Activated CD4-positive, alpha-beta memory T cell treated with anti-CD3 and anti-CD28 coated beads, Interleukin-2, amount 10 ng/mL, durations not matched to agents 7 days and 5 days (primary cell): ENCODE results near the gene SEC23A. TPM values are rescaled to one million over a fixed set of nuclear protein-coding genes. Genes with fewer than 3 reads are reported as not detected.
"Not testable (repeated sequence)": the region's sequence is repeated elsewhere in the genome, so short reads cannot be mapped to it uniquely, and the experiment has no call there.

ENCODE experiments used
- CTCF ChIA-PET: fragments of 350-600 bp; sonication (Branson Sonifier 250); formaldehyde crosslinking; loops from one replicate; lab custom pipeline; 2021; ENCODE audit warnings: antibody characterized with exemption, inconsistent platforms; lab: Charles Lee
- POLR2A ChIA-PET: fragments of 350-600 bp; sonication (Branson Sonifier 250); formaldehyde crosslinking; loops from one replicate; lab custom pipeline; 2021; ENCODE audit warnings: antibody characterized with exemption; lab: Charles Lee
- DNase-seq: peaks from one replicate; pipeline ENCODE4 v3.0.0-alpha.2; 2020
- H3K27ac Mint-ChIP-seq: one replicate; pipeline ENCODE4 v1.8.0; 2021; ENCODE audit warnings: mild to moderate bottlenecking, mixed read lengths
- H3K27me3 Mint-ChIP-seq: one replicate; pipeline ENCODE4 v1.8.0; 2021; ENCODE audit warnings: mixed read lengths
- H3K36me3 Mint-ChIP-seq: one replicate; pipeline ENCODE4 v1.8.0; 2021; ENCODE audit warnings: low read depth, mixed read lengths
- H3K4me1 Mint-ChIP-seq: one replicate; pipeline ENCODE4 v1.8.0; 2021; ENCODE audit warnings: mixed read lengths
- H3K4me3 Mint-ChIP-seq: one replicate; pipeline ENCODE4 v1.8.0; 2021; ENCODE audit warnings: mild to moderate bottlenecking, mixed read lengths
- H3K9me3 Mint-ChIP-seq: one replicate; pipeline ENCODE4 v1.8.0; 2021; ENCODE audit warnings: mixed read lengths
- total RNA-seq, 2 experiments: library from RNA; stranded (reverse); gene quantifications; one replicate each; pipeline ENCODE4 v1.2.3, GENCODE V29; 2021

The SEC23A gene
- total RNA-seq, 2 experiments from 2014 or later: 59.7 to 69.0 TPM

DNA sequence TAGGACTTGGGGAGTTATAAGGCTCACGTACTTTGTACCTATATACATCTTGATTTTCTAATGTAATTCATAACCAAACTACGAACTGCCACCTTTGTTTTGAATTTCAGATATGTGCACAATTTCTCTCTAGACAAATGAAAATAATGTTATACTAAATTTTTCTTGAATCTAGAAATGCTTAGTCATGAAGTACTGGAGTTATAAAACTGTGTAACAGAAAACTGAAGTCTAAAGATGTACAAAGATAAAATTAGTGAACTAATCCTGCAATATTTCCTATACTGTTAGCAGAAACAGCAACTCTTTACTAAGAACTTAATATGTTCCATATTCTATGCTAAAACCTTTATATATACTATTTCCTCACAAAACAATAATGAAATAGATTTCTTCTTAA lies 15.5 kb downstream of the SEC23A start:
- no peak for DNase-seq
- Mint-ChIP-seq H3K9me3 (no peaks in the 10 kb centered on the region), H3K27me3 (no peaks in the 10 kb centered on the region), H3K4me3 (no peak overlapping the region), H3K36me3 (peaks cover 76% of the 10 kb centered on the region), H3K4me1 (peaks cover 19% of the 10 kb centered on the region), H3K27ac (no peak overlapping the region)
- POLR2A ChIA-PET: no interaction called here
- CTCF ChIA-PET: no interaction called here

DNA sequence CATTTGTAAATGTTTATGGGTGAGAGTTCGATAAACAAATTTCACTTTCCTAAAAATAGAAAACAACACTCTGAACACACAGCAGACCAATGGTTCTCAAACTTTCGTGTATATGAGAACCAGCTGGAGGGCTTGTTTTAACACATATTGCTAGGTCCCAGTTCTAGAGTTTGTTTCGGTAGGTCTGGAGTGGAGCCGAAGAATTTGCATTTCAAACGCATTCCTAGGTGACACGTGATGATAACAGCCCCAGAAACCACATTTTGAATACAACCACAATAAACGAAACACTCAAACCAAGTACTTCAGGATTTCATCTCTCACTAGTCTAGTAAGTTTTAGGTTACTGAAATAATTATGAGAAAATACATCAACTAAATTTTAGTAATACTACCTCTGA lies 17.1 kb downstream of the SEC23A start:
- Mint-ChIP-seq H3K9me3 (no peaks in the 10 kb centered on the region), H3K27ac (no peak overlapping the region), H3K4me1 (peaks cover 9% of the 10 kb centered on the region), H3K27me3 (no peaks in the 10 kb centered on the region), H3K4me3 (no peak overlapping the region), H3K36me3 (peaks cover 70% of the 10 kb centered on the region)
- CTCF ChIA-PET: no interaction called here
- POLR2A ChIA-PET: no interaction called here
- no peak for DNase-seq

DNA sequence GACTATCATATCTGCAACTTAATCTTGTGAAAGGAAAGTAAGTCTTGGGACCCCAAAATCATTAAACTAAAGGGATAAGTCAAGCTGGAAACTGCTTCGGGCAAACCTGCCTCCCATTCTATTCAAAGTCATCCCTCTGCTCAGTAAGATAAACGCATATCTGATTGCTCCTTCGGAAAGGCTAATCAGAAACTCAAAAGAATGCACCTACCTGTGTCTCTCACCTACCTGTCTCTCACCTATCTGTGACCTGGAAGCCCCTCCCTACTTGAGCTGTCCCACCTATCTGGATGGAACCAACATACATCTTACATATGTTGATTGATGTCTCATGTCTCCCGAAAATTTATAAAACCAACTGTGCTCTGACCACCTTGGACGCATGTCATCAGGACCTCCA lies 19.9 kb downstream of the SEC23A start:
- Mint-ChIP-seq H3K27ac (no peak overlapping the region), H3K9me3 (no peaks in the 10 kb centered on the region)

DNA sequence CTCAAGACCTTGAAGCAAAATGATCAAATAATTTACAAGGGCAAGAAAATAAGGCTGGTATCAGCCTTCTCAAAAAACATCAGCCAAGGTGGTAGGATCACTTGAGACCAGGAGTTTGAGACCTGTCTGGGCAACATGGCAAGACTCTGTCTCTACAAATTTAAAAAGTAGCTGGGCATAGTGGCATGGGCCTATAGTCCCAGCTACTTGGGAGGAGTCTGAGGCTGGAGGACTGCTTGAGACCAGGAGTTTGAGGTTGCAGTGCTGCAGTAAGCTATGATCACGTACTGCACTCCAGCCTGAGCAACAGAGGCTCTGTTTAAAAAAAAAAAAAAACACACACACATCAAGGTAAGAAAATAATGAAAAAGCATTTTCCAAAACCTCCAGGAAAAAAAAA lies 22.1 kb downstream of the SEC23A start:
- H3K27ac Mint-ChIP-seq: no peak overlapping the region
- peaks cover 54% of the 10 kb centered on the region for H3K36me3 Mint-ChIP-seq

More for the DNA sequence above, 19.9 kb downstream of the SEC23A start:
- ChIA-PET CTCF (no interaction called here), POLR2A (no interaction called here)
- DNase-seq: no peak
- H3K27me3 Mint-ChIP-seq: no peaks in the 10 kb centered on the region
- peaks cover 5% of the 10 kb centered on the region for H3K4me1 Mint-ChIP-seq
- peaks cover 64% of the 10 kb centered on the region for H3K36me3 Mint-ChIP-seq
- no peak overlapping the region for H3K4me3 Mint-ChIP-seq

GRCh38 chr14:39071096-39071495 lies 31.9 kb downstream of the SEC23A start:
- DNase-seq: no peak
- H3K9me3 Mint-ChIP-seq: no peaks in the 10 kb centered on the region
- H3K27ac Mint-ChIP-seq: no peak overlapping the region
- H3K4me3 Mint-ChIP-seq: no peak overlapping the region
- CTCF ChIA-PET: no interaction called here
- no peaks in the 10 kb centered on the region for H3K27me3 Mint-ChIP-seq
- POLR2A ChIA-PET: no interaction called here
- H3K36me3 Mint-ChIP-seq: peaks cover 57% of the 10 kb centered on the region
- H3K4me1 Mint-ChIP-seq: peaks cover 1% of the 10 kb centered on the region

More for the DNA sequence above, 22.1 kb downstream of the SEC23A start:
- POLR2A ChIA-PET: no interaction called here
- Mint-ChIP-seq H3K27me3 (no peaks in the 10 kb centered on the region), H3K4me3 (no peak overlapping the region), H3K9me3 (no peaks in the 10 kb centered on the region), H3K4me1 (no peaks in the 10 kb centered on the region)
- CTCF ChIA-PET: interaction anchor here (0.6 kb wide), 1 partner anchor 907 kb away, joined by 3 read pairs; no protein-coding TSS in a partner anchor
- no peak for DNase-seq

GRCh38 chr14:39069923-39070322 lies 33.1 kb downstream of the SEC23A start:
- Mint-ChIP-seq H3K9me3 (no peaks in the 10 kb centered on the region), H3K4me3 (no peak overlapping the region), H3K36me3 (peaks cover 55% of the 10 kb centered on the region), H3K4me1 (peaks cover 1% of the 10 kb centered on the region), H3K27me3 (no peaks in the 10 kb centered on the region), H3K27ac (no peak overlapping the region)
- ChIA-PET POLR2A (interaction anchor here (0.5 kb wide), 1 partner anchor 117 kb away, joined by 3 read pairs; no protein-coding TSS in a partner anchor), CTCF (no interaction called here)
- no peak for DNase-seq

DNA sequence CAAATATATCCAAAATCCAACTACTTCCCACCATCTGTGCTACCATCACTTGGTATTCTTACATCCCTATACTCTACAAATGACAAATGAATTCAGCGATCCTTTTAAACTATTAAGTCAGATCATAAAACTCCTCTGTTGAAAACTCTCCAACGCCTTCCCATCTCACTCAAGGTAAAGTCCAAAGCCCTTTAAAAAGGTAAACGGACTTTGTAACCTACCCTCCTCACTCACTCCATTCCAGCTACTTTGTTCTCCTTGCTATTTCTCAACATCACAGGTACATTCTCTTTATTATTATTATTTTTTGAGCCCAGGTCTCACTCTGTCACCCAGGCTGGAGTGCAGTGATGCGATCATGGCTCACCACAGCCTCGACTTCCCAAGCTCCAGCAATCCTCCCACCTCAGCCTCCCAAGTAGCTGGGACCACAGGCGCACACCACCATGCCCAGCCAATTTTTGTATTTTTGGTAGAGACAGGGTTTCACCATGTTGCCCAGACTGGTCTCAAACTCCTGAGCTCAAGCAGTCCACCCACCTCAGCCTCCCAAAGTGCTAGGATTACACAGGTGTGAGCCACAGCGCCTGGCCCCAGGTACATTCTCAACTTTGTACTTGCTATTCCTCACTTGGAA lies 33.7 kb downstream of the SEC23A start:
- peaks cover 55% of the 10 kb centered on the region for H3K36me3 Mint-ChIP-seq
- POLR2A ChIA-PET: interaction anchor here (0.5 kb wide), 1 partner anchor 118 kb away, joined by 3 read pairs; no protein-coding TSS in a partner anchor
- H3K4me3 Mint-ChIP-seq, H3K4me1 Mint-ChIP-seq, H3K27me3 Mint-ChIP-seq, CTCF ChIA-PET, H3K9me3 Mint-ChIP-seq, DNase-seq, H3K27ac Mint-ChIP-seq: not testable (repeated sequence)

DNA sequence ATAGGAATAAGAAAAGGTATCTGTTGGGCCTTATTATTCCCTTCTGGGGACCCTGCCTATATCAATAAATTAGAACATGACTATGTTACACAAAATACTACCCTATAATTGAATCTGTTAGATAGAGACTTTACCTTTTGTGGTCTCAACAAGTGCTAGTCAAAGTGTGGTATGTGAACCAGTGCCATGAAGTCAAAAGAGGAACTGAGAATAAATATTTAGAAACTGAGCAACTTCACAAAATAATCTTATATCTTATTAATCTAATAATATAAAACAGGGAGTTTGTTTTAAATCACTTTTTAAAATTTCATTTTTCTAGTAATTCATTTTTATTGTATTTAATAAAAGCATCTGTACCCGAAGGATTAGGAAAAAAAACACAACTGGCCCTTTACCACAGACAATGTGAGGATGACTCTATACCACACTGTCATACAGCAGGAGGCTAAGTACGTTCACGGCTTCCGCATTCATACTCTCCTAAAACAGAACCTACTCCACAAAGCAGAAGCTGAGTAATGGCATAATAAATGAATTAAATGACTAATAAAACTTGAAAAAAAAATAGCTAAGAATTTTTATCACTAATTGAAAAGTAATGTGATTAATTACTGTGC lies 42.1 kb downstream of the SEC23A start:
- Mint-ChIP-seq H3K36me3 (peaks cover 72% of the 10 kb centered on the region), H3K9me3 (peaks cover 8% of the 10 kb centered on the region), H3K4me3 (no peak overlapping the region), H3K27me3 (no peaks in the 10 kb centered on the region), H3K4me1 (no peaks in the 10 kb centered on the region), H3K27ac (no peak overlapping the region)
- ChIA-PET CTCF (no interaction called here), POLR2A (no interaction called here)
- no peak for DNase-seq

DNA sequence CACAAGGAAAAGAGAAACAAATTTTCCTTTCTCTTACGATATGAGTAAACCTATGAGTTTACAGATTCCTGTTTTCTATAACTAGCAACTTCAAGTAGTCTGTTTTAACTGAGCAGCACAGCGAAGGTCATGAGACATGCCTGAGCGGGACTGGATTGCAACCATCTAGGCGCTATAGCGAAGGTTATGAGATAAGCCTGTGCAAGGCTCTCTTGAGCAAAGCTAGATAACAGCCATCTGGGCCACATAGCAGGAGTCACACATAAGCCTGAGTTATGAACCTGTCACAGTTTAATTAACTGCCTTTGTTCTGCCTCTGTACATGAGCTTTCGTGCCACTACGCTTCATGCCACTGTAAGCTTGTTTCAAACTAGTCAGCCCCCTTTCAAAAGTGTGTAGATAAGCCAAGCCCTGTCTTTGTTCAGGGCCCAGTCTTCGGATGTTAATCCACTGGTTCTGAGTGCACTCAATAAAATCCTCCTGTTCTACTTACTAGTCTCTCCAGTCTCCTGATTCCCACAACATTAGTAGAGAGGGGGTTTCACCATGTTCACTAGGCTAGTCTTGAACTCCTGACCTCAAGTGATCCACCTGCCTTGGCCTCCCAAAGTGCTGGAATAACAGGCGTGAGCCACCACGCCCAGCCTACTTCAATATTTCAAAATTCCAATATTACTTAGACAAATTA lies 47.1 kb downstream of the SEC23A start:
- H3K9me3 Mint-ChIP-seq: peaks cover 14% of the 10 kb centered on the region
- no peaks in the 10 kb centered on the region for H3K27me3 Mint-ChIP-seq
- no peak overlapping the region for H3K27ac Mint-ChIP-seq
- no peaks in the 10 kb centered on the region for H3K4me1 Mint-ChIP-seq
- no peak overlapping the region for H3K4me3 Mint-ChIP-seq
- peaks cover 83% of the 10 kb centered on the region for H3K36me3 Mint-ChIP-seq
- DNase-seq: no peak
- ChIA-PET CTCF (interaction anchor here (0.9 kb wide), 1 partner anchor 8 kb away, joined by 3 read pairs; no protein-coding TSS in a partner anchor), POLR2A (interaction anchor here (1.2 kb wide), 1 partner anchor 114 kb away, joined by 3 read pairs; the partner anchor contains the start of gene TRAPPC6B)

- CTCF ChIA-PET: interaction anchor here (1.1 to 1.6 kb wide), 2 partner anchors 11 to 38 kb away, joined by 3 to 5 read pairs; no protein-coding TSS in a partner anchor
- POLR2A ChIA-PET, H3K27ac Mint-ChIP-seq, DNase-seq, H3K27me3 Mint-ChIP-seq, H3K4me1 Mint-ChIP-seq, H3K4me3 Mint-ChIP-seq: not testable (repeated sequence)
- Mint-ChIP-seq H3K36me3 (peaks cover 75% of the 10 kb centered on the region), H3K9me3 (peaks cover 11% of the 10 kb centered on the region)
These were observed 50.1 kb downstream of the SEC23A start for GRCh38 chr14:39052869-39053454.

- Mint-ChIP-seq H3K27me3 (no peaks in the 10 kb centered on the region), H3K27ac (no peak overlapping the region), H3K9me3 (peaks cover 3% of the 10 kb centered on the region), H3K4me1 (peaks cover 4% of the 10 kb centered on the region), H3K36me3 (peaks cover 83% of the 10 kb centered on the region), H3K4me3 (no peak overlapping the region)
- ChIA-PET CTCF (no interaction called here), POLR2A (no interaction called here)
- no peak for DNase-seq
These were observed 52.6 kb downstream of the SEC23A start for GRCh38 chr14:39050389-39050788.

DNA sequence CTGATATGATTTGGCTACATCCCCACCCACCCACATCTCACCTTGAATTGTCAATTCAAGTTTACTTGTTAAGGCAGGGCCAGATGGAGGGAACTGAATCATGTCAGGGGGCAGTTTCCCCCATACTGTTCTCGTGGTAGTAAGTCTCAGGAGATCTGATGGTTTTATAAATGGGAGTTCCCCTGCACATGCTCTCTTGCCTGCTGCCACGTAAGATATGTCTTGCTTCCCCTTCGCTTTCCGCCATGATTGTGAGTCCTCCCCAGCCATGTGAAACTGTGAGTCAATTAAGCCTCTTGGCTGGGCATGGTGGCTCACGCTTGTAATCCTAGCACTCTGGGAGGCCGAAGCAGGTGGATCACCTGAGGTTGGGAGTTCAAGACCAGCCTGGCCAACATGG lies 57.1 kb downstream of the SEC23A start:
- H3K4me3 Mint-ChIP-seq, POLR2A ChIA-PET, H3K4me1 Mint-ChIP-seq, H3K27ac Mint-ChIP-seq, CTCF ChIA-PET, H3K27me3 Mint-ChIP-seq, H3K9me3 Mint-ChIP-seq, DNase-seq: not testable (repeated sequence)
- peaks cover 64% of the 10 kb centered on the region for H3K36me3 Mint-ChIP-seq
